Measurements from ENCODE around the gene NTSR2. TPM values are rescaled to one million over a fixed set of nuclear protein-coding genes. Genes with fewer than 3 reads are reported as not detected.

Gene NTSR2
- total and polyA plus RNA-seq, 7 experiments from 2014 or later, result not detected

- intact Hi-C loops (cut with micrococcal nuclease), result loop anchor here in 1 of 2 donors (10.0 kb wide), 1 partner anchor 546 kb away; a partner anchor contains a TSS
- no peaks in the 10 kb centered on the region for H3K9me3 Mint-ChIP-seq
- no peaks in the 10 kb centered on the region for H3K36me3 ChIP-seq (ENCODE audit: control insufficient read depth in 2 of 3, insufficient read depth in 3 of 3, low read length in 3 of 3)
- peak overlapping the region in 1 of 9 donors; percentile 42 for H3K27ac Mint-ChIP-seq
- peaks cover 0 to 5% (median 0%) of the 10 kb centered on the region in 5 donors for H3K36me3 Mint-ChIP-seq
- H3K4me1 Mint-ChIP-seq, result peaks cover 0 to 8% (median 3%) of the 10 kb centered on the region in 7 donors
- DNase-seq, result no peak
- ChIA-PET CTCF (interaction anchor here (1.2 to 1.3 kb wide), 2 partner anchors 8 to 12 kb away, joined by 3 to 6 read pairs; no protein-coding TSS in a partner anchor), POLR2A (no interaction called here)
- peaks cover 13 to 62% (median 16%) of the 10 kb centered on the region in 5 donors for H3K27me3 Mint-ChIP-seq
- H3K4me3 ChIP-seq (ENCODE audit: low read length), result no peak overlapping the region
- H3K4me3 Mint-ChIP-seq, result no peak overlapping the region
- no peaks in the 10 kb centered on the region for H3K27me3 ChIP-seq (ENCODE audit: control insufficient read depth in 2 of 2, insufficient read depth in 2 of 2, low read length in 2 of 2)
- H3K4me1 ChIP-seq (ENCODE audit: control insufficient read depth in 2 of 2, insufficient read depth in 2 of 2, low read length in 2 of 2), result no peaks in the 10 kb centered on the region
- H3K27ac ChIP-seq (ENCODE audit: low read depth, low read length), result no peak overlapping the region
- no peaks in the 10 kb centered on the region for H3K9me3 ChIP-seq (ENCODE audit: control insufficient read depth in 2 of 3, low read length in 3 of 3)
- ATAC-seq, result no peak
Observed at GRCh38 chr2:11680901-11681721, 11.1 kb upstream of the NTSR2 start.

- ChIA-PET POLR2A (no interaction called here), CTCF (interaction anchor here (1.2 to 1.3 kb wide), 2 partner anchors 9 to 13 kb away, joined by 3 to 6 read pairs; no protein-coding TSS in a partner anchor)
- Histone ChIP-seq H3K4me1 (ENCODE audit: control insufficient read depth in 2 of 2, insufficient read depth in 2 of 2, low read length in 2 of 2) (no peaks in the 10 kb centered on the region), H3K4me3 (ENCODE audit: low read length) (no peak overlapping the region), H3K27me3 (ENCODE audit: control insufficient read depth in 2 of 2, insufficient read depth in 2 of 2, low read length in 2 of 2) (no peaks in the 10 kb centered on the region), H3K27ac (ENCODE audit: low read depth, low read length) (no peak overlapping the region), H3K36me3 (ENCODE audit: control insufficient read depth in 2 of 3, insufficient read depth in 3 of 3, low read length in 3 of 3) (no peaks in the 10 kb centered on the region), H3K9me3 (ENCODE audit: control insufficient read depth in 2 of 3, low read length in 3 of 3) (no peaks in the 10 kb centered on the region)
- H3K9me3 Mint-ChIP-seq, result peaks cover 0 to 1% (median 0%) of the 10 kb centered on the region in 11 donors
- no peak for ATAC-seq
- H3K36me3 Mint-ChIP-seq, result peaks cover 0 to 5% (median 0%) of the 10 kb centered on the region in 5 donors
- DNase-seq, result no peak
- no peak overlapping the region for H3K4me3 Mint-ChIP-seq
- intact Hi-C loops (cut with micrococcal nuclease), result loop anchor here in 1 of 2 donors (10.0 kb wide), 1 partner anchor 546 kb away; a partner anchor contains a TSS
- no peak overlapping the region for H3K27ac Mint-ChIP-seq
- H3K4me1 Mint-ChIP-seq, result peaks cover 0 to 8% (median 3%) of the 10 kb centered on the region in 7 donors
- peaks cover 18 to 63% (median 24%) of the 10 kb centered on the region in 5 donors for H3K27me3 Mint-ChIP-seq
Observed at GRCh38 chr2:11680182-11680900, 10.3 kb upstream of the NTSR2 start.

GRCh38 chr2:11679486-11680181 is 9.6 kb upstream of the NTSR2 start:
- no peak for ATAC-seq
- intact Hi-C loops (cut with micrococcal nuclease), result loop anchor here in 1 of 2 donors (10.0 kb wide), 1 partner anchor 545 kb away; a partner anchor contains a TSS
- peaks cover 21 to 58% (median 25%) of the 10 kb centered on the region in 5 donors for H3K27me3 Mint-ChIP-seq

GRCh38 chr2:11679016-11679415 is 9.0 kb upstream of the NTSR2 start:
- CTCF ChIA-PET, result no interaction called here

More at GRCh38 chr2:11679486-11680181, 9.6 kb upstream of the NTSR2 start:
- peaks cover 0 to 3% (median 0%) of the 10 kb centered on the region in 5 donors for H3K36me3 Mint-ChIP-seq
- peaks cover 0 to 8% (median 0%) of the 10 kb centered on the region in 11 donors for H3K9me3 Mint-ChIP-seq
- Histone ChIP-seq H3K4me1 (ENCODE audit: control insufficient read depth in 2 of 2, insufficient read depth in 2 of 2, low read length in 2 of 2) (no peaks in the 10 kb centered on the region), H3K36me3 (ENCODE audit: control insufficient read depth in 2 of 3, insufficient read depth in 3 of 3, low read length in 3 of 3) (no peaks in the 10 kb centered on the region), H3K4me3 (ENCODE audit: low read length) (no peak overlapping the region), H3K9me3 (ENCODE audit: control insufficient read depth in 2 of 3, low read length in 3 of 3) (no peaks in the 10 kb centered on the region), H3K27me3 (ENCODE audit: control insufficient read depth in 2 of 2, insufficient read depth in 2 of 2, low read length in 2 of 2) (no peaks in the 10 kb centered on the region), H3K27ac (ENCODE audit: low read depth, low read length) (no peak overlapping the region)
- DNase-seq, result no peak
- H3K27ac Mint-ChIP-seq, result no peak overlapping the region
- CTCF ChIA-PET, result interaction anchor here (1.3 kb wide), 1 partner anchor 13 kb away, joined by 6 read pairs; no protein-coding TSS in a partner anchor
- H3K4me1 Mint-ChIP-seq, result peaks cover 0 to 8% (median 3%) of the 10 kb centered on the region in 7 donors
- POLR2A ChIA-PET, result no interaction called here
- H3K4me3 Mint-ChIP-seq, result no peak overlapping the region

GRCh38 chr2:11678306-11678960 is 8.4 kb upstream of the NTSR2 start:
- H3K36me3 Mint-ChIP-seq, result peaks cover 0 to 3% (median 0%) of the 10 kb centered on the region in 5 donors
- H3K4me1 ChIP-seq (ENCODE audit: control insufficient read depth in 2 of 2, insufficient read depth in 2 of 2, low read length in 2 of 2), result no peaks in the 10 kb centered on the region
- no peaks in the 10 kb centered on the region for H3K36me3 ChIP-seq (ENCODE audit: control insufficient read depth in 2 of 3, insufficient read depth in 3 of 3, low read length in 3 of 3)
- DNase-seq (no peak), ATAC-seq (no peak)
- H3K27me3 Mint-ChIP-seq, result peaks cover 29 to 60% (median 32%) of the 10 kb centered on the region in 5 donors
- ChIA-PET CTCF (no interaction called here), POLR2A (no interaction called here)
- peaks cover 0 to 8% (median 0%) of the 10 kb centered on the region in 11 donors for H3K9me3 Mint-ChIP-seq
- H3K27ac ChIP-seq (ENCODE audit: low read depth, low read length), result no peak overlapping the region
- no peaks in the 10 kb centered on the region for H3K27me3 ChIP-seq (ENCODE audit: control insufficient read depth in 2 of 2, insufficient read depth in 2 of 2, low read length in 2 of 2)
- no peak overlapping the region for H3K4me3 Mint-ChIP-seq
- H3K4me3 ChIP-seq (ENCODE audit: low read length), result no peak overlapping the region
- intact Hi-C loops (cut with micrococcal nuclease), result no loop called here
- peaks cover 0 to 8% (median 3%) of the 10 kb centered on the region in 7 donors for H3K4me1 Mint-ChIP-seq
- no peak overlapping the region for H3K27ac Mint-ChIP-seq
- H3K9me3 ChIP-seq (ENCODE audit: control insufficient read depth in 2 of 3, low read length in 3 of 3), result no peaks in the 10 kb centered on the region

More at GRCh38 chr2:11679016-11679415, 9.0 kb upstream of the NTSR2 start:
- H3K27ac ChIP-seq (ENCODE audit: low read depth, low read length), result no peak overlapping the region
- Mint-ChIP-seq H3K36me3 (peaks cover 0 to 3% (median 0%) of the 10 kb centered on the region in 5 donors), H3K27me3 (peaks cover 25 to 57% (median 31%) of the 10 kb centered on the region in 5 donors), H3K27ac (no peak overlapping the region), H3K4me3 (no peak overlapping the region), H3K4me1 (peaks cover 0 to 8% (median 3%) of the 10 kb centered on the region in 7 donors), H3K9me3 (peaks cover 0 to 8% (median 0%) of the 10 kb centered on the region in 11 donors)
- POLR2A ChIA-PET, result no interaction called here
- intact Hi-C loops (cut with micrococcal nuclease), result no loop called here
- no peaks in the 10 kb centered on the region for H3K27me3 ChIP-seq (ENCODE audit: control insufficient read depth in 2 of 2, insufficient read depth in 2 of 2, low read length in 2 of 2)
- H3K36me3 ChIP-seq (ENCODE audit: control insufficient read depth in 2 of 3, insufficient read depth in 3 of 3, low read length in 3 of 3), result no peaks in the 10 kb centered on the region
- DNase-seq (no peak), ATAC-seq (no peak)
- H3K4me1 ChIP-seq (ENCODE audit: control insufficient read depth in 2 of 2, insufficient read depth in 2 of 2, low read length in 2 of 2), result no peaks in the 10 kb centered on the region
- no peaks in the 10 kb centered on the region for H3K9me3 ChIP-seq (ENCODE audit: control insufficient read depth in 2 of 3, low read length in 3 of 3)
- no peak overlapping the region for H3K4me3 ChIP-seq (ENCODE audit: low read length)

All from naive thymus-derived CD4-positive, alpha-beta T cell (primary cell).